HG03442 (cell line): ENCODE measurements around the gene ZNF726.
A peak's percentile ranks its signal among the peaks of the same experiment; 100 is the strongest.
"Not testable (repeated sequence)": the region's sequence is repeated elsewhere in the genome, so short reads cannot be mapped to it uniquely, and the experiment has no call there.

Experiments used
- ATAC-seq: cut with Tn5 transposase; IDR thresholded peaks from one replicate; pipeline ENCODE4 v1.9.1; 2021; ENCODE audit warnings: mild to moderate bottlenecking, moderate library complexity; ENCODE audit not compliant: unreplicated experiment

Gene ZNF726

GRCh38 chr19:23914402-23915286, at the start of gene ZNF726:
ZNF726 (plus strand) TSS chr19:23914886; CDS start chr19:23914995, 109 bp downstream.
- peak; percentile 96 for ATAC-seq

- no peak for ATAC-seq
Observed at GRCh38 chr19:23867895-23868294, 46.8 kb upstream of the ZNF726 start.

- no peak for ATAC-seq
Observed at GRCh38 chr19:23868630-23869029, 46.1 kb upstream of the ZNF726 start.

GRCh38 chr19:23872282-23872919, 42.3 kb upstream of the ZNF726 start:
- no peak for ATAC-seq

- ATAC-seq, result no peak
Observed at GRCh38 chr19:23876261-23876660, 38.4 kb upstream of the ZNF726 start.

- ATAC-seq, result not testable (repeated sequence)
Observed at GRCh38 chr19:23876756-23877155, 37.9 kb upstream of the ZNF726 start.

GRCh38 chr19:23882493-23882892, 32.2 kb upstream of the ZNF726 start:
- no peak for ATAC-seq

GRCh38 chr19:23884363-23884762, 30.3 kb upstream of the ZNF726 start:
- no peak for ATAC-seq

GRCh38 chr19:23887642-23888041, 27.0 kb upstream of the ZNF726 start:
- no peak for ATAC-seq

GRCh38 chr19:23896096-23896495, 18.6 kb upstream of the ZNF726 start:
- not testable (repeated sequence) for ATAC-seq

- no peak for ATAC-seq
Observed at GRCh38 chr19:23896912-23897311, 17.8 kb upstream of the ZNF726 start.

GRCh38 chr19:23901360-23901759, 13.3 kb upstream of the ZNF726 start:
- no peak for ATAC-seq

GRCh38 chr19:23904406-23904805, 10.3 kb upstream of the ZNF726 start:
- no peak for ATAC-seq

GRCh38 chr19:23905771-23906170, 8.9 kb upstream of the ZNF726 start:
- no peak for ATAC-seq

- ATAC-seq, result no peak
Observed at GRCh38 chr19:23906835-23907234, 7.9 kb upstream of the ZNF726 start.

GRCh38 chr19:23908165-23908564, 6.5 kb upstream of the ZNF726 start:
- no peak for ATAC-seq

- ATAC-seq, result no peak
Observed at GRCh38 chr19:23909222-23909621, 5.5 kb upstream of the ZNF726 start.

- no peak for ATAC-seq
Observed at GRCh38 chr19:23913931-23914330, 755 bp upstream of the ZNF726 start.

- ATAC-seq, result no peak
Observed at GRCh38 chr19:23916991-23917390, 2.3 kb downstream of the ZNF726 start.

- ATAC-seq, result no peak
Observed at GRCh38 chr19:23917856-23918255, 3.2 kb downstream of the ZNF726 start.

GRCh38 chr19:23925285-23925684, 10.6 kb downstream of the ZNF726 start:
- ATAC-seq, result no peak

- ATAC-seq, result no peak
Observed at GRCh38 chr19:23932878-23933277, 18.2 kb downstream of the ZNF726 start.
